Measurements from ENCODE around the gene FUCA1.
"Not testable (repeated sequence)": the region's sequence is repeated elsewhere in the genome, so short reads cannot be mapped to it uniquely, and the experiment has no call there.

FUCA1 gene

GRCh38 chr1:23848673-23849616 is 19.1 kb downstream of the FUCA1 start:
- Histone ChIP-seq H3K79me2 (ENCODE audit: control insufficient read depth, low read length) (no peaks in the 10 kb centered on the region), H3K9me3 (ENCODE audit: control insufficient read depth, insufficient read depth, low read length) (no peaks in the 10 kb centered on the region), H3K27me3 (ENCODE audit: control insufficient read depth, low read length) (no peaks in the 10 kb centered on the region), H3K4me3 (ENCODE audit: low read length) (no peak overlapping the region), H4K20me1 (ENCODE audit: control insufficient read depth, insufficient read depth, low read depth, low read length) (no peaks in the 10 kb centered on the region), H3K9me2 (replicated peaks; ENCODE audit: control insufficient read depth, low read length) (no peaks in the 10 kb centered on the region), H3K36me3 (ENCODE audit: control insufficient read depth, low read length) (peaks cover 27% of the 10 kb centered on the region), H3K4me1 (ENCODE audit: control insufficient read depth, low read length) (no peaks in the 10 kb centered on the region), H3K4me2 (ENCODE audit: low read length) (no peak overlapping the region), H3K27ac (ENCODE audit: low read depth, low read length) (no peak overlapping the region), H3F3A (ENCODE audit: control insufficient read depth, insufficient read depth) (0 out of 2 replicates have a peak, but pooled peaks cover 3% of the 10 kb centered on the region)
- TF ChIP-seq CTCF (IDR thresholded peaks at IDR 0.05; ENCODE audit: low read depth, low read length, poor library complexity, severe bottlenecking) (no peak), EZH2phosphoT487 (IDR thresholded peaks at IDR 0.05; ENCODE audit: borderline replicate concordance, low read length) (no peak)

- not testable (repeated sequence) for H3K9me2 ChIP-seq (replicated peaks; ENCODE audit: control insufficient read depth, low read length); H3K4me2 ChIP-seq (ENCODE audit: low read length); H3K79me2 ChIP-seq (ENCODE audit: control insufficient read depth, low read length); H3K4me1 ChIP-seq (ENCODE audit: control insufficient read depth, low read length); H3K9me3 ChIP-seq (ENCODE audit: control insufficient read depth, insufficient read depth, low read length); H3K27ac ChIP-seq (ENCODE audit: low read depth, low read length); H3K27me3 ChIP-seq (ENCODE audit: control insufficient read depth, low read length); H3F3A ChIP-seq (ENCODE audit: control insufficient read depth, insufficient read depth); H3K4me3 ChIP-seq (ENCODE audit: low read length); H4K20me1 ChIP-seq (ENCODE audit: control insufficient read depth, insufficient read depth, low read depth, low read length)
- peaks cover 27% of the 10 kb centered on the region for H3K36me3 ChIP-seq (ENCODE audit: control insufficient read depth, low read length)
These were observed 20.5 kb downstream of the FUCA1 start for GRCh38 chr1:23847482-23848095.

GRCh38 chr1:23845163-23845562 is 22.9 kb downstream of the FUCA1 start:
- TF ChIP-seq CTCF (IDR thresholded peaks at IDR 0.05; ENCODE audit: low read depth, low read length, poor library complexity, severe bottlenecking) (no peak), EZH2phosphoT487 (IDR thresholded peaks at IDR 0.05; ENCODE audit: borderline replicate concordance, low read length) (no peak)
- Histone ChIP-seq H4K20me1 (ENCODE audit: control insufficient read depth, insufficient read depth, low read depth, low read length) (no peaks in the 10 kb centered on the region), H3K4me3 (ENCODE audit: low read length) (no peak overlapping the region), H3K4me1 (ENCODE audit: control insufficient read depth, low read length) (no peaks in the 10 kb centered on the region), H3K79me2 (ENCODE audit: control insufficient read depth, low read length) (no peaks in the 10 kb centered on the region), H3K36me3 (ENCODE audit: control insufficient read depth, low read length) (peaks cover 27% of the 10 kb centered on the region), H3K4me2 (ENCODE audit: low read length) (no peak overlapping the region), H3K27ac (ENCODE audit: low read depth, low read length) (no peak overlapping the region), H3K27me3 (ENCODE audit: control insufficient read depth, low read length) (no peaks in the 10 kb centered on the region), H3K9me3 (ENCODE audit: control insufficient read depth, insufficient read depth, low read length) (no peaks in the 10 kb centered on the region), H3K9me2 (replicated peaks; ENCODE audit: control insufficient read depth, low read length) (no peaks in the 10 kb centered on the region), H3F3A (ENCODE audit: control insufficient read depth, insufficient read depth) (0 out of 2 replicates have a peak, but pooled peaks cover 3% of the 10 kb centered on the region)

GRCh38 chr1:23843644-23844043 is 24.4 kb downstream of the FUCA1 start:
- no peaks in the 10 kb centered on the region for H3K79me2 ChIP-seq (ENCODE audit: control insufficient read depth, low read length)
- peaks cover 27% of the 10 kb centered on the region for H3K36me3 ChIP-seq (ENCODE audit: control insufficient read depth, low read length)
- H3K9me2 ChIP-seq (replicated peaks; ENCODE audit: control insufficient read depth, low read length), result no peaks in the 10 kb centered on the region
- no peaks in the 10 kb centered on the region for H4K20me1 ChIP-seq (ENCODE audit: control insufficient read depth, insufficient read depth, low read depth, low read length)
- TF ChIP-seq CTCF (IDR thresholded peaks at IDR 0.05; ENCODE audit: low read depth, low read length, poor library complexity, severe bottlenecking), result no peak
- no peak for TF ChIP-seq EZH2phosphoT487 (IDR thresholded peaks at IDR 0.05; ENCODE audit: borderline replicate concordance, low read length)
- no peak overlapping the region for H3K27ac ChIP-seq (ENCODE audit: low read depth, low read length)
- H3K27me3 ChIP-seq (ENCODE audit: control insufficient read depth, low read length), result no peaks in the 10 kb centered on the region
- H3K4me3 ChIP-seq (ENCODE audit: low read length), result no peak overlapping the region
- H3K4me2 ChIP-seq (ENCODE audit: low read length), result no peak overlapping the region
- peaks cover 3% of the 10 kb centered on the region; the same call in 1 of the 2 replicates for H3K4me1 ChIP-seq (ENCODE audit: control insufficient read depth, low read length)
- no peaks in the 10 kb centered on the region for H3K9me3 ChIP-seq (ENCODE audit: control insufficient read depth, insufficient read depth, low read length)
- H3F3A ChIP-seq (ENCODE audit: control insufficient read depth, insufficient read depth), result 0 out of 2 replicates have a peak, but pooled peaks cover 3% of the 10 kb centered on the region
